NB4 (cell line): ENCODE results near the gene AGAP1.

ENCODE experiments used
- DNase-seq: peaks from one replicate; pipeline ENCODE4 v3.0.0; 2010; ENCODE audit warnings: low read depth
- H3K4me3 ChIP-seq: one replicate; pipeline ENCODE4 v1.5.1; 2011; ENCODE audit warnings: mild to moderate bottlenecking, low read depth, low read length, moderate library complexity
- MYC ChIP-seq: IDR thresholded peaks from 2 replicates; pipeline ENCODE4 v1.6.1; 2011; ENCODE audit warnings: low read depth, low read length
- POLR2A ChIP-seq: IDR thresholded peaks from 2 replicates; pipeline ENCODE4 v1.6.1; 2011; ENCODE audit warnings: mild to moderate bottlenecking; ENCODE audit not compliant: insufficient read length; ENCODE audit errors: extremely low read depth
- TF ChIP-seq, protein P1 (sequence below): IDR thresholded peaks from 2 replicates; pipeline ENCODE4 v1.6.1; 2011; ENCODE audit warnings: low read depth, low read length
- TF ChIP-seq, protein P2 (sequence below): IDR thresholded peaks from one replicate; pipeline ENCODE4 v1.5.1; 2012; ENCODE audit warnings: low read depth, low read length

AGAP1 gene

DNA sequence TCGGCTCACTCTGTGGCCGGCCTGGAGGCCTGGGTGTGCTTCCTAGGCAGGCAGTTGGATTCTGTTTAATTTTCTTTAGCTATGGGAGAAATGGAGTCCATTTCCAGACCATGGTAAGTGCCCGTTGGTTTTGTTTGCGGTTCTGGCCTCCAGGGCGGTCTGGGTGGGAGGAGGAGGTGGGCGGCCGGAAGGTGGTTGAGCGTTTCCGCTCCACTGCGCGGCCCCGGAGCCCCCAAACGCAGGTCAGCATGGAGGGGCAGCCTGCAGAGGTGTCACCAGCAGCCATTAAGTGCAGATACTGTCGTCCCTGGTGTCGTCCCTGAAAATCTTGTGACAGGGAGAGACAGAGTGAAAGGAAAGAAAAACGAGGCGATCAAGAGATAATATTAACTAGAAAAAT is 370.5 kb downstream of the AGAP1 start:
- DNase-seq: peak; percentile 86
- TF ChIP-seq POLR2A (no peak), MYC (no peak)
- TF ChIP-seq, protein P1, sequence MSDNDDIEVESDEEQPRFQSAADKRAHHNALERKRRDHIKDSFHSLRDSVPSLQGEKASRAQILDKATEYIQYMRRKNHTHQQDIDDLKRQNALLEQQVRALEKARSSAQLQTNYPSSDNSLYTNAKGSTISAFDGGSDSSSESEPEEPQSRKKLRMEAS: no peak
- TF ChIP-seq, protein P2, sequence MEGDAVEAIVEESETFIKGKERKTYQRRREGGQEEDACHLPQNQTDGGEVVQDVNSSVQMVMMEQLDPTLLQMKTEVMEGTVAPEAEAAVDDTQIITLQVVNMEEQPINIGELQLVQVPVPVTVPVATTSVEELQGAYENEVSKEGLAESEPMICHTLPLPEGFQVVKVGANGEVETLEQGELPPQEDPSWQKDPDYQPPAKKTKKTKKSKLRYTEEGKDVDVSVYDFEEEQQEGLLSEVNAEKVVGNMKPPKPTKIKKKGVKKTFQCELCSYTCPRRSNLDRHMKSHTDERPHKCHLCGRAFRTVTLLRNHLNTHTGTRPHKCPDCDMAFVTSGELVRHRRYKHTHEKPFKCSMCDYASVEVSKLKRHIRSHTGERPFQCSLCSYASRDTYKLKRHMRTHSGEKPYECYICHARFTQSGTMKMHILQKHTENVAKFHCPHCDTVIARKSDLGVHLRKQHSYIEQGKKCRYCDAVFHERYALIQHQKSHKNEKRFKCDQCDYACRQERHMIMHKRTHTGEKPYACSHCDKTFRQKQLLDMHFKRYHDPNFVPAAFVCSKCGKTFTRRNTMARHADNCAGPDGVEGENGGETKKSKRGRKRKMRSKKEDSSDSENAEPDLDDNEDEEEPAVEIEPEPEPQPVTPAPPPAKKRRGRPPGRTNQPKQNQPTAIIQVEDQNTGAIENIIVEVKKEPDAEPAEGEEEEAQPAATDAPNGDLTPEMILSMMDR: no peak
- peak overlapping the region; percentile 40 for H3K4me3 ChIP-seq

DNA sequence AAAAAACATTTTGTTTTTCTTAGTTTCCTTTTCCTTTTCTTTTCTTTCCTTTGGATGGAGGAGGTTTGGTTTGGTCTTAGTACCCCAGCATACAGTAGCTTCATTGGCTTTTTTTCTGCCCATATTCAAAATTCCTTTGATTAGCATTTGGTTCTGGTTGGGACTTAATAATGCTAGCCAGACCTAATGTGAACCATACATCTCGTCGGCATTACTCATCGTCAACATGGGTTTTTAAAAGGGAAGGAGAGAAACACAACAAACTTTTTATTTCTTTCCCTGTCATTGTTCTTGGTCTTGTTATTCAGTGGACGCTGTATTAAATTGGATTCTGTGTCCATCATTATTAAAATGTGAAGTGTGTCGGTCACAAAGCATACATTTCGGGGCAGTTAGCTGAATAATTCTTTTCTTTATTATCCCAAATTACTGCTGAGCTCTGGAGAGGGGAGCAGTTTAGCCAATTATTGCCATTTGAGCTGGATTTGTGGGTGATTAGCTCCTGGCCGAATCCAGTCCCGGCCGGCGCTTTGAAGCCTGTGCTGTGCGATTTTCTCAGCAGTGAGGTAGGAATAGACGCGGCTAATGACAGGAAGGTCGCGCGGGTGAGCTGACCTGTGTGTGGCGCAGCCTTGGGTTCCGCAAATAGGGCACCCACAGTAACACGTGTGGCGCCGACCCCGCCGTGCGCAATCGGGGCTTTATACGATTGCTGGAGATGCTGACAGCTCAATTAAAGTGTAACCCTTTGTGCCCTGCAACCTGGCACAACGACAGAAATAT is 371.1 kb downstream of the AGAP1 start:
- DNase-seq: peak; percentile 79
- H3K4me3 ChIP-seq: peak overlapping the region; percentile 40
- TF ChIP-seq, protein P2: no peak
- TF ChIP-seq, protein P1: peak; percentile 63; the same call in 1 of the 2 replicates
- TF ChIP-seq POLR2A (no peak), MYC (no peak)

DNA sequence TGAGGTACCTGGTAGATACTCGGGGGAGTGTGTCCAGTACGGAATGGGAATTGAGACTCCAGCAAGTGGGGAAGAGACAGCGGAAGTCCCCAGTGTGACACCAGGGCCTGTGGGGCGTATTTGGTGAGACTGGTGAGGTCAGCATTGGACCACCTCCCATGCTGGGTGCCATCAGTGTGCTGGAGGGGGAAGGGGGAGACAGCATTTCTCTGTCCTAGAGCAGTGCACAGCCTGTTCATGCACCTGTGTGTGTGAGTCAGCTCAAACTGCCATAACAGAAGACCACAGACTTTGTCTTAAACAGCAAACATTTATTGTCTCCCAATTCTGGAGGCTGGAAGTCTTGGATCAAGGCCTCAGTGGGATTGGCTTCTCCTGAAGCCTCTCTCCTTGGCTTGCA is 372.5 kb downstream of the AGAP1 start:
- TF ChIP-seq MYC (no peak), POLR2A (no peak)
- TF ChIP-seq, protein P2: no peak
- TF ChIP-seq, protein P1: no peak
- no peak overlapping the region for H3K4me3 ChIP-seq
- peak; percentile 86 for DNase-seq

DNA sequence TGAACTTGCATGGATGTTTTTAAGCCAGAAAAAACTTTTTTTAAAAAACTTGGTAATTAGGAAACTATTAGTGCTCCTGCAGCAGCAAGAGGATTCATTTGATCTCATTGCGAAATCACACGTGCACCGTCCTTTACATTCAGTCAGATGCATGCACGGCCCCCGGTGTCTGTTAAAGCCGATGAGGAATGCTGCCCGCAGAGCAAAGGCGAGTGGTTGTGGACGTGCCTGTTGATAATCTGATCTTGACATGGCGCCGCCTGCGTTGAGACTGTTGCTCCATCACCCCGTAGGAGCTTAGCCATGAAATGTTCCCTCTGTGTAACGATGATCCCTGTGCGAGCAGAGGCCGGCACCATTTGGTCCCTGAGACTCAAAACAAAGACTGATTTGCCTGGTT is 374.4 kb downstream of the AGAP1 start:
- H3K4me3 ChIP-seq: no peak overlapping the region
- no peak for TF ChIP-seq MYC
- TF ChIP-seq, protein P2: no peak
- TF ChIP-seq, protein P1: peak; percentile 34
- no peak for TF ChIP-seq POLR2A
- DNase-seq: peak; percentile 89

DNA sequence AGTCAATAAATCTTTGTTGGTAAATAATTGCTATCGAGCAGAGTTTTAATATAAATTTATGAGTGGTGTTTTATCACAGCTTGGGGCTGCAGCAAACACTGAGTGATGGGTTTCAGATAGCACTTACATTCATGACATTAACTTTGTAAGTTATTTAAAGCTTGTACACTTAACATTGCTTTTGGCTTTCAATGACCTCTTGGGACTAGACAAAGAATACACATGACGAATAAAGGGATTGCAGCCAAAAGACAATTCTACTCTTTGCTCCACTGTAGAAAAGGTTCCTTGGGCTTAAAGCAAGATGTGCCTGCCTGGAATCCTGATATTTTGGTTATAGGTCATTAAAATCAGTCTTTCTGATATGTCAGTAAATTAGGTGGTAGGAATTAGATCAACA is 374.8 kb downstream of the AGAP1 start:
- no peak overlapping the region for H3K4me3 ChIP-seq
- no peak for DNase-seq
- no peak for TF ChIP-seq MYC
- TF ChIP-seq POLR2A: no peak
- TF ChIP-seq, protein P1: no peak
- TF ChIP-seq, protein P2: no peak
